ENCODE data around the gene CORO2B.

The CORO2B gene

GRCh38 chr15:68632101-68632500 is 53.3 kb downstream of the CORO2B start:
- DNase-seq (ENCODE audit: low read depth): no peak
- TF ChIP-seq, protein P1, sequence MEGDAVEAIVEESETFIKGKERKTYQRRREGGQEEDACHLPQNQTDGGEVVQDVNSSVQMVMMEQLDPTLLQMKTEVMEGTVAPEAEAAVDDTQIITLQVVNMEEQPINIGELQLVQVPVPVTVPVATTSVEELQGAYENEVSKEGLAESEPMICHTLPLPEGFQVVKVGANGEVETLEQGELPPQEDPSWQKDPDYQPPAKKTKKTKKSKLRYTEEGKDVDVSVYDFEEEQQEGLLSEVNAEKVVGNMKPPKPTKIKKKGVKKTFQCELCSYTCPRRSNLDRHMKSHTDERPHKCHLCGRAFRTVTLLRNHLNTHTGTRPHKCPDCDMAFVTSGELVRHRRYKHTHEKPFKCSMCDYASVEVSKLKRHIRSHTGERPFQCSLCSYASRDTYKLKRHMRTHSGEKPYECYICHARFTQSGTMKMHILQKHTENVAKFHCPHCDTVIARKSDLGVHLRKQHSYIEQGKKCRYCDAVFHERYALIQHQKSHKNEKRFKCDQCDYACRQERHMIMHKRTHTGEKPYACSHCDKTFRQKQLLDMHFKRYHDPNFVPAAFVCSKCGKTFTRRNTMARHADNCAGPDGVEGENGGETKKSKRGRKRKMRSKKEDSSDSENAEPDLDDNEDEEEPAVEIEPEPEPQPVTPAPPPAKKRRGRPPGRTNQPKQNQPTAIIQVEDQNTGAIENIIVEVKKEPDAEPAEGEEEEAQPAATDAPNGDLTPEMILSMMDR (IDR thresholded peaks at IDR 0.05; ENCODE audit: control insufficient read depth, insufficient read depth, low read depth, low read length, missing control alignments): no peak
- no peak overlapping the region for H3K4me3 ChIP-seq (ENCODE audit: control insufficient read depth, low read depth, low read length)

- no peak for DNase-seq (ENCODE audit: low read depth)
- no peak overlapping the region for H3K4me3 ChIP-seq (ENCODE audit: control insufficient read depth, low read depth, low read length)
- TF ChIP-seq, protein P1 (IDR thresholded peaks at IDR 0.05; ENCODE audit: control insufficient read depth, insufficient read depth, low read depth, low read length, missing control alignments): no peak
These were observed 54.7 kb downstream of the CORO2B start for GRCh38 chr15:68633231-68634121.

- TF ChIP-seq, protein P1 (IDR thresholded peaks at IDR 0.05; ENCODE audit: control insufficient read depth, insufficient read depth, low read depth, low read length, missing control alignments): no peak
- no peak for DNase-seq (ENCODE audit: low read depth)
These were observed 55.3 kb downstream of the CORO2B start for GRCh38 chr15:68634122-68634482.

DNA sequence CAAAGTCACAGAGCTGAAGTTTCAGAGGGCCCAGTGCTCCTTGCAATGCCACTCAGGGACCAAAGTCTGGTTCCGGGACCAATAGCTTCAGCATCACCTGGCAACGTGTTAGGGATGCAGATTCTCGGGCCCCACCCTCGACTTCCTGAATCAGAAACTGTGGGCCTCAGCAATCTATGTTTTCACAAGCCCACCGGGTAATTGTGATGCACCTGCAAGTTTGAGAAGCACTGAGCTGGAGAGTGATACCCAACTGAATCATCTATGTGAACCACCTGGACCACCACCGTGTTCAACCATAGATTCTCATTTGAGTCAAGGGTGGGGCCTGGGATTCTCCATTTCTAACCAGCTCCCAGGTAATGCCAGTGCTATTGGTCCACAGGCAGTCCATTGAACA is 55.7 kb downstream of the CORO2B start:
- no peak for DNase-seq (ENCODE audit: low read depth)
- H3K4me3 ChIP-seq (ENCODE audit: control insufficient read depth, low read depth, low read length): no peak overlapping the region

More at GRCh38 chr15:68634122-68634482, 55.3 kb downstream of the CORO2B start:
- no peak overlapping the region for H3K4me3 ChIP-seq (ENCODE audit: control insufficient read depth, low read depth, low read length)

DNA sequence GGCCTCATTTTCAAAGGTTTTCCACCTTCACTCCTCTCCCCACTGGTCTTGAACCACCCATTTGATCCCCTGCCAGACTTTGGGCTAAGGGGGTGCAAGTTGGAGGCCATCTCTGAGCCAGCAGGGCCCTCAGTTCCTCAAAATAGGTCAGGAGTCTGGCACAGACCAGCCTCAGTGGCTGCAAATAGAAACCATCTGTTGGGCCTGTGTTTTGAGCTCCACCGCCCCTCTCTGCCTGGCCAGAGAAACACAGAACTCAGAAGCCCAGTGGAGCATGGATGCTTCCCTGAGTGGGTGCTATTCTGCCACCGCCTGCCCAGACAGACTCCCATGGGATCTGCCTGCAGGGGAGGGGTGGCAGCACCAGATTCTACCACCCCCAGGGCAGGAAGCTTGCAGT is 56.3 kb downstream of the CORO2B start:
- no peak for DNase-seq (ENCODE audit: low read depth)
- TF ChIP-seq, protein P1 (IDR thresholded peaks at IDR 0.05; ENCODE audit: control insufficient read depth, insufficient read depth, low read depth, low read length, missing control alignments): no peak
- H3K4me3 ChIP-seq (ENCODE audit: control insufficient read depth, low read depth, low read length): no peak overlapping the region

More for the DNA sequence above, 55.7 kb downstream of the CORO2B start:
- TF ChIP-seq, protein P1 (IDR thresholded peaks at IDR 0.05; ENCODE audit: control insufficient read depth, insufficient read depth, low read depth, low read length, missing control alignments): no peak

DNA sequence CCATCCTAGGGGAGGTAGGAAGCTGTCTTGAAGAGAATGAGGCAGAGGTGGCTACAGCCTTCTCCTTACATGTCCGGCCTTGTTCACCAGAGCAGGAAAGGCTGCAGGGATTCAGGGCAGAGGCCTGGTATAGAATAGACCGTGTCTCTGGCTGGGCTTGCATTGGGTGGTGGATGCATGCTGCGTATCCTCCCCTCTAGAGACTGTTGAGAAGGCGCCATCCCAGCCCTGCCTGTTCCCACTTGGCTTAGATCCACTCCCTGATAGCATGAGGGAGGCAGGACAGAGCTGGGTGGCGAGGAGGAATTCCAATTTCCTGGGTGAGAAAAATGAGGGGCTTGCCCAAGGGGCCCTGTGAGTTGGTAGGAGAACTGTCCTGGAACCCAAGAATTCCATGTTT is 57.5 kb downstream of the CORO2B start:
- H3K4me3 ChIP-seq (ENCODE audit: control insufficient read depth, low read depth, low read length): no peak overlapping the region
- TF ChIP-seq, protein P1 (IDR thresholded peaks at IDR 0.05; ENCODE audit: control insufficient read depth, insufficient read depth, low read depth, low read length, missing control alignments): no peak
- no peak for DNase-seq (ENCODE audit: low read depth)

All from AG09309 (cell line).